ENCODE data around the gene CDH26.
A peak's percentile ranks its signal among the peaks of the same experiment; 100 is the strongest.

The CDH26 gene

DNA sequence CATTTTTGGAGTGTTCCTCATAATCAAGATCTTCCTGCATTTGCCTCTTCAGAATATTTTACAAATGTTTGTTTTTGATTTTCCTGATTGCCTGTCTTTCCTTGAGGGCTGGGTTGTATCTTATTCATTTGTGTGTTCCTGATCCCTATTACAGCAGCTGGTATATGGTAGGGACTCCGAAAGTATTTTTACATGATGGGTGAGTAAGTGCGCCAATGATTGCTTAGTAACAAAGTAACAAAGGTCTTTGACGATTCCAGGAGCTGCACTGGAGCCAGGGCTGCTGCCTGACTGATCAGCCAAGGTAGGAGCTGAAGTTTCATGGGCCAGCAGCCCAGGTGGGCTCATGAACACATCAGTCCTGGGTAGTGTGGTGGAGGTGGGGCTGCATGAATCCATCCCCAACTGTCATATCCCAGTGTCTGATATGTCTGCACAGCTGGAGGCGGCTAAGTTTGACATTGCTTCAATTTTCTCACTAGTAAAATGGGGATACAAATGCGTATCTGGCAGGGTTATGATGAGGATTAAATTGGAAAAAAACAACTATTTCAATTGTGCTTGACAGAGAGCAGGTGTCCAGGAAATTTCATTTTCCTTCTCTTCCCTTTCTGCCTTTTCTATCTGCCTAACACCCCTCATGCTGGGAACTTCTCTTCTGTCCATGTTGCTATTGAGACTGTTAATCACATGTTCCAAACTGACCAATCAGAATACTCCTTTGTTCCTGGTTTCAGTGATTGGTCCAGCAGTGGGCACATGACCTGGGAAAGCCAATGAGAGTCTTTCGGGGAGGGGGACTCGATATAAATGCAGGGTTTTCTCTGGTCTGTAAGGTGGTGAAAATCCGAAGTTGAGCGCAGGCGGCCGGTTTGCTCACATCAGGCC lies 90.7 kb downstream of the CDH26 start:
- FAIRE-seq: no peak

DNA sequence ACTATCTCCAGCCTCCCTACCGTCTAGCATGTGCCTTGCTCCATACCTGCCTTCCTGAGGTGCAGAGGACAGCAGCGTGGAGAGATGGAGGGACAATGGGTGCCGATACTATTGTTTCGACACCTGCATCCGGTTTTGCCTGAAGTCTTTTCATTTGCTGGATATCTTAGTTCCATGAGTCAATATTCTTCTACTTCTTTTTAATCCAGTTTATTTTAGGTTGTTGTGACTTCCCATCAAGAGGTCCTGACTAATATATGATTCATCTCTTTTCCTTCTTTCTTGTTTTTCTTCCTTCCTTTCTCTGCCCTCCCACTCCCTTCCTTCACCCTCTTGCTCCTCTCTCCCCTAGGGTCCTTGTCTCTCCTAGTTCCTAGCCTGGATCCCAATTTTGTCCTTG lies 91.4 kb downstream of the CDH26 start:
- FAIRE-seq: no peak

DNA sequence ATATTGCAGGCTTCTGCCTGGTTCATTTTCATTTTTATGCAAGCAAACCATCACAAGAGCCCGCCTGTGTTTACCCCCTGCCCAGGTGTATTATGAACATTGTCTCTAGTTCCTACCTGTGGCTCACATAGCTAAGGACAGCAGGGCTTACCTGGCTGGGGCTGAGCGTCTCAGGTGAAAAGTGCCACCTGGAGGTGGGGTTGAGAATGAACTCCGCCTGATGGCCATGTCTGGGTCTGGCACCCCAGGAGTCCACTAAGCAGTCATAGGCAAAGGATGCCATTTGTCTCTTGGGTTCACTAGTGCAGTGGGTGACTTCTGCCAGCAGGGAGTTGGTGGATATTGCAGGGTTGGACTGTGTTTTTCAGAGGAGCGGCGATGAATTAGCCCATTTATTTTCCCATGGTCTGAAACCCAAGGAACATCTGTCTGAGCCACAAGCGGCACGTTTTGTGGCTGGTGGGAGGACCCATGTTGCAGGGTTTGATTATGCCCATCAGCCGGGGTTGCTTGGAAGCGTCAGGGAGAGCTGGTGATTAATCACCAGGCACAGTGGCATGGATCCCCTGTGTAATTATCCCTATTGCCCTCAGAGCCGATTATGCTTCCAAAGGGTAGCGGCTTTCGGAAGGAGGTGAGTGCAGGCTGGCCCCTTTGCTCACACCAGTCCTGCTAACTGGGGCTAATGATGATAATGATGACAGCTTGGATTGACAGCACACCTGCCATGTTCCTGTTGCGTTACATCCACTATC lies 92.1 kb downstream of the CDH26 start:
- no peak for FAIRE-seq

DNA sequence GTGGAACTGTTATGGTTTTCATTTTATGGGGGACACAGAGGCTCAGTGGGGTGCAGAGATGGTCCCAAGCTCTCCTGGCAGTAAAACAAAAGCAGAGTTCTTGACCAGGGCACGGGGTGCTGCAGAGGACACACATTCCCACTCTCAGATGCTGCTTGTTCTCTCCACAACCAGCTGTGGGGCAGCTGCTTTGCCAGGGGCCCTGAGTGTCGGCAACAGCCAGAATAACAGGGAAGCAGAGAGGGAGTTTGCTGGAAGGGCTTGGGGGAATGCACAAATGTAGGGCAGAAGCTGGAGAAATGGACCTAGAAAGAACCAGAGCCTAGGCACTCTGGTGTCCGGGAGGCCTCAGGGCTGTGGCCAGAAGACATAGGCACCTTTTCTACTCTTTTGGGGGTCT lies 93.7 kb downstream of the CDH26 start:
- no peak for FAIRE-seq

DNA sequence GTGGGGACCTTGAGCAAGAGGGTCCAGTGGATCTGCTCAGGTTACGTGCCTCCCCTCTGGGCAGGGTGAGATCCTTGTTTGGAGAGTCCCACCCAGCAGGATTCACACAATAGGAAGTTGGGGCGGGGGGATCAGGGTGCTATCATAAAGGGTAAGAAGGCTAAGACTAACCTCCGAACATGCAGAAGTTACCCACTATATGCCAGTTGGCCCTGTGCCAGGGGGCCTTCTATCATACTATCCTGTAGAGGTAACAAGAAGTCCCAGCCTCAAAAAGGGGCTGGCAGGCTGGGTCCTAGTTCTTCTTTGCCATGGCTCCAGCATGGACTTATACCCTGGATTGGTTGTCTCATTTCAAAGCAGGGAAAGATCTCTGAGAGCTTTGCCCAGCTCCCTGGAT lies 94.1 kb downstream of the CDH26 start:
- FAIRE-seq: no peak

- FAIRE-seq: no peak
Measured at GRCh38 chr20:60053125-60053817, 95.0 kb downstream of the CDH26 start.

GRCh38 chr20:60053818-60054190 lies 95.6 kb downstream of the CDH26 start:
- FAIRE-seq: no peak

DNA sequence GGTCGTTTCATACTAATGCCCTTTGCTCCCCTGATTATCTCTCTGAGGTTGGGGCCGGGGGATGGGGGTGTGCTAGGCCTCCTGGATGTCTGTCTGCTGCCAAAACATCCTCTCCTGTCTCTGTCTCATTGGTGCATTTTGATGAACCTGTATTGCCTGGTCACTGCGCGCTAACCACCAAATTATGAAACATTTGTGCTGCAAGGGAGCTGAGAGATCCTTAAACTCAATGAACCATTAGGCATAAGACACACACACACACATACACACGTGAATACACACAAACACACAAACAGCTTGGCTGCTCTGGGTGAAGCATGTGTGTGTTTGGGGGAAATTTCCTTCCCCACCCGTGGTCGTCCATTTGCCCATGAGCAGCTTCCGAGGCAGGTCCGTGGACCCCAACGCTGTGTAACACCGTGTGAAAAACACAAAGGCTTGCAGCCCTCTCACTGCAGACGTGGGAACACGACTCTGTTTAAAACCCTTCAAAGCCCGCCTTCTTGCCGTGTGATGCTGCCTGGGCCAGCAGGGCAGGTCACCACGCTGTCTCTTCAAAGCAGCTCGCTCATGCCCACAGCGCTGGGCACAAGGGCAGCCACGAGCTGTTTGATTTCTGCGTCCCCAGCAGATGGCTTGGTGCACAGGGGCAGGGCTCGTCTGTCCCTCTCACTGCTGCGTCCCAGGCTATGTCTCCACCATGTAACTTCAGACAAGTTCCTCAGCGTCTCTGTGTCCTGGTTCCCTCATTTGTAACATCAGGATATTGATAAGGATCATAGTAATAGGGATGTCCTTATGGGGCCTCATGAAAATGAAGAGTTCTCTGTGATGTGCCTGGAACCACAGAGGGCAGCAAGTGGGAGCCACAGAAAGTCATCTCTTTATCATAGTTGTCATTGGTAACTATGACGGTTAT lies 96.8 kb downstream of the CDH26 start:
- FAIRE-seq: no peak

- no peak for FAIRE-seq
Measured at GRCh38 chr20:60055740-60056139, 97.5 kb downstream of the CDH26 start.

DNA sequence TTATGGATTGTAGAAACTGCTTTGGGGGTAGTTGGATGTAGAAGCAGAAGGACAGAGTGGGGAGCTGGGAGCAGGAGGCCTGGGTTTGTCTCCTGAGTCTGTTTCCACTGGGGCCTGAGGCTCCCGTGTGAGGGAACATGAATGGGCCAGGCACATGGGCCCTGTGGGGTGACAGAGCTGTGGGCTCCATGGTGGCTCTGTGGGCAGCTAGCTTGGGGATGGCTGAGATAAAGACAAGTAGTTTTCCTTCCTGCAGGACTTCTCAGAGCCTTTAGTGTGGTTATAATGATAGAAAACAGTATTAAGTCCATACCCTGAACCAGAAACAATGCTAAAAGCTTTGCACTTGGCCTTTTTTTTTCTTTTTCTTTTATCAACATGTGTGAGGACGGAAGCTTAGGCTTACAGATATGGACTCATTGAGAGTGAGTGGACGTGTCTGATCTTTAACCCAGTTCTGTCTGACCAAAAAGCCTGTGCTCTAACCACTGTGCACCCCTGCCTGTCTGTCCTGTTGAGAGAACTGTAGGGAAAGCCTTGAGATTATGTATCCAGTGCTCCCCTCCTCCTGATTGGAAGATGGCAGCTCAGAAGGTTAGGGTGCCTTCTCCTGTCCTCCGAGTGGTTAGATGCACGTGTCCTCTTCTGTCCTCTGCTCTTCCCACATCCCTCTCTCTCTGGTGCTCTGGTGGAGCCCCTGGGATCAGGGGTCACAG lies 98.3 kb downstream of the CDH26 start:
- no peak for FAIRE-seq

- no peak for FAIRE-seq
Measured at GRCh38 chr20:60057123-60057865, 99.1 kb downstream of the CDH26 start.

GRCh38 chr20:60057866-60058807 lies 99.9 kb downstream of the CDH26 start:
- no peak for FAIRE-seq

- FAIRE-seq: no peak
Measured at GRCh38 chr20:60058879-60059278, 100.7 kb downstream of the CDH26 start.

DNA sequence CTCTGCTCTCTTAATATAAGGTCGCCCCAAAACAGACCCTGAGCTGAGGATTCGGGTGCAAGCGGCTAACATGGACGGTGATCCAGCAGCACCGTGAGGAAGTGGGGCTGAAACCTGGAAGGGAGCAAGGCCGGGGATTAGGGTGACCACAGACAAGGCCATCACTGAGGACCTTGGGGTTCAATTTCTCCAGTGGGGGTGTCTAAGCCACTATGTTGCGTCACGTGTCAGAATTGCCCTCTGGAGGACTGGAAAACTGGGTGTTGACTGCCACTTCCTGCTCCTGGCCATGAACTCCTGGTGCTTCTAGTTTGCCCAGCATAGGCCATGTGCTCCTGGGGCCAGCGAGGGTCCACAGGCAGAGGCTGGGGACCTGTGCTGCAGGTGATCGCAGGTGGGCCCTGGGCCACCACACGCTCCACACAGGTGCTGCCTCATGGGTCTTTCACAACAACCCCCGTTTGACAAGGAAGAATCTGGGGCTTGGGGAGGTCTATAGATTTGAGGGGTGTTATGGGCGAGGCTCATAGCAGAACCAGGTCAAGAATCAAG lies 101.9 kb downstream of the CDH26 start:
- no peak for FAIRE-seq

- no peak for FAIRE-seq
Measured at GRCh38 chr20:60060593-60060992, 102.4 kb downstream of the CDH26 start.

DNA sequence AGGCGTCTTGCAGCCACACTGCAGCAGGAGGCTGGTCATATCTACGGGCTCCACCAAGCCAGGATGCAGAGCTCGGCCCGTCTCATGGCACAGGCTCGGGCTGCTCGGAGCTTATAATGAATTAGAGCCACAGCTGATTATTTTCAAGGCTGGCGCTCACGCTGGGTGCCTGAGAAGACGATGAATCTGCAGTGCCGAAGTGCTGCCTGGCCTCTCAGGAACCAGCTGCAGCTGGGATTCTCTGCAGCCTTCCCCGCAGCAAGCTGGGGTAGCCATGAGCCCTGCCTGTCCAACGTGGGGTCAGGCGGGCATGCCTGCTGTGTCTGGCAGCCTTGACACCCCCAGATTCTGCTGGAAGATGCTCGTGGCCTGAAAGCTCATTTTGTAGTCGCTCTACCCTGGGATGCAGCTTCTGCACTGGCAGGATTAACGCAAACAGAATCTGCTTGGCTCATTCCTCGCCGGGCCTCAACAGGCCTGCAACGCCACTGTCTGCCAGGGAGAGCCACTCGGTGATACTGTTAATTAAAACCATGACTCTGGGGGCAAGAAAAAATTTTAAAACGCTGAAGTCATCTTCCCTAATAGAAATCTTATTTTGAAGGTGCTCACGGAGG lies 104.3 kb downstream of the CDH26 start:
- FAIRE-seq: no peak

DNA sequence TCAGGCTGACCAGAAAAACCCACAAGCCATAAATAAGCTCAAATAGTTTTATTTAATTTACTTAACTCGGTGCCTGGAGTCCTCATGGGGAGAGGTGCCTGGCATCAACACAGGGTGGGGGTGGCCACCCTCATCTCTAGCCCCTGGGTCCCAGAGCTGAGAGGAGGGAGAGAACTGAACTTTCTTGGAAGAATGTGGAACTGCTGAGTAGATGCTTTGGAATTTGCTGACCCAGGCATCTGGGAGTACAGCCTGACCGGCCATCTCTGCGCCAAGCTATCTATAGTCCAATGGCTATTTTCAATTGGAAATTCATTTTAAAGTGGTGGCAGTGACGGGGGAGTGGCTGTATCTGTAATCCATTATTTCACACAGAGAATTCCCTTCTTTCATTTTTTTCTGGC lies 104.8 kb downstream of the CDH26 start:
- peak; percentile 98 for FAIRE-seq

GRCh38 chr20:60063739-60064380 lies 105.6 kb downstream of the CDH26 start:
- no peak for FAIRE-seq

Measured in endometrium (tissue), 2 donors.